HG02840 (cell line): ENCODE results near the gene PPFIBP2.

Experiments
- ATAC-seq: cut with Tn5 transposase; IDR thresholded peaks from one replicate; pipeline ENCODE4 v1.9.1; 2021; ENCODE audit warnings: mild to moderate bottlenecking, moderate library complexity, moderate number of reproducible peaks; ENCODE audit not compliant: unreplicated experiment, low FRiP score

Gene PPFIBP2

DNA sequence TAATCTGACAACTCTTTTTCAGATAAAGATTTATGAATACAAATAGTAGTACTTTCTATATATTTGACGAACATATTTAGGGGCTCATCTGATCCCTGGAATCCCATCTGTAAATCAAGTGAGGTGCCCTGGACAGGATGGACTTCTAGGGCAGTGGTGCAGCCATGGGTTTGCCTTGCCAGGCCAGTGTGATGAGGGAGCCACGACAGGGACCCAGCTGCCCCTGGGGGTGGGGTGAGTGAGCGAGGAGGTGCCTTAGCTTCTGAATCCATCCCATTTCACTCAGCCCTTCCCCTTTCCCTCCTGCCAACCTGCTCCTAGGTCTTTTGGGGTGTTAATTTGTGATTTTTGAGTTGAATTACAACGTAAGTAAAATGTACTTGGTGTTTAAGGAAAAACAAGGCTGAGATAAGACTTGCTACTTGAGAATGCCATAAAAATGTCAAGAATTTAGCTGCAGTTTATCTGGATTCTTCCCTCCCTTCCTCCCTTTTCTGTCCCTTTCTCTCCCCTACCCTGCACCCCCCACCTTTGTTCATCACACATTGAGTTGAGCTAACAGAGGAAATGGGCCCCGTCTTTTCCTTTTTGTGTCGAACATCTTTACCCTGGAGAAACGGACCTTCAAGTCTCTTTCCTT lies 60.8 kb downstream of the PPFIBP2 start:
- no peak for ATAC-seq

DNA sequence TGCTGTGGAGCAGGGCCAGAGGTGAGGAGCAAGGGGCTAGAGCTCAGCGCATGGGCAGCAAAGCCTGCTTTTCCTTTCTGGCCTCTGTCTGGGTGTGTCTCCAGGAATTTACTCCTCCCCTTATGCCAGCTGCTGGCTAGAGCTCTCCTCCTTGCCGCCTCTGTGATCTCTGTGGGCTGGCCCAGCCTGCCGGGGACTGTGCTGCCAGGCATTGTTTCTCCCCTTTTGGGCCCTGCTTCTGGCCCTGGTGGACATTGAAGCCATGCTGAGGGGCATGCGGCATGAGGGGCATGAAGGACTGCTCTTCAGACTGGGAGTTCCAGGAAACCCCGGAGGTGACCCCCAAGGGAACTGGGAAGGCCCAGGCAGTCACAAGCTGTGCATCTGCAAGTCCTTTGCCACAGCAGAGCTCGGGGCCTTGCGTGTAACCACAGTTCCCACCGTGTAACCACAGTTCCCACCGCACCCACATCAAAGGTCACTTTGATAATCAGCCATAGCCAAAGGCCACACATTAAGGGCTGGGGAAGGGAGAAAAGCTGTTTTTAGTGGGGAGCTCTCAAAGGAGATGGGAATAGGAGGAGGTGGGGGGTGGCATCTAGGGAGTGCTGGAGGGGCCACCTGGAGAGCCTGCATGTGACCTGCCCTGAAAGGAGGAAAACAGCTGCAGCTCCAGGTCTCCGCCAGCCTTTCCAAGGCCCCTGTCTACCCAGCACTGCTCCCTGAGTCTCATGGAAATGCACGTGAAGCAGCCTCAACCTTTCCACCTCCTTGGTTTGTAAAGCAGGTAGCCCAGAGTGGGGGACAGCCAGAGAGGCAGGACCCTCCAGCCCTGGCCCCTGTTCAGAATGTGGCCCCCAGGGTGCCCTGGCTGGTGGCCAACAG lies 62.3 kb downstream of the PPFIBP2 start:
- no peak for ATAC-seq

DNA sequence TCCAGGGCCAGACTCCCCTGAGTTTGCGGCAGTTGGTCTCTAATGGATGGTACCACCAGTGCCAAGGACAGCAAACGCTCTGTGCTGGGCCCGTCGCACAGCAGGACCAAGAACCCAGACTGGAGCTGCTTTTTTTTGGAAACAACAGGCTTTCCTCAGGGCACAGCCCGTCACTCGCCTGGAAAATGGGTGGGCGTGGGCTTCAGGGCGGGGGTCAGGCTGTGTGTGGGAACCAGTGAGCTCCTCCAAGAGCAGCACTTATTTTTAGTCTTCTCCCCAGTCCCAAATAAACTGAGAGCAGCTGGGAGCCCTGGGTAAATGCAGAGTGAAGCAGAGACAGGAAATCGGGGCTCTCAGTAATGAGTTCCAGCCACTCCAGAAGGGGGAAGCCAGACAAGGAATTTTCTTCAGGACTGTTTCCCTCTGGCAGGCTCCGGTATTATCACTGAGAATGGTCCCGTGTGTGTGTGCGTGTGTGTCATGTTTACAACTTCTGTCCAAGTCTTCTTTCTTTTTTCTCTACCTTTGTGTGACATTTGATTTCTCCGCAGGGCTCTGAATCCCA lies 63.0 kb downstream of the PPFIBP2 start:
- no peak for ATAC-seq

DNA sequence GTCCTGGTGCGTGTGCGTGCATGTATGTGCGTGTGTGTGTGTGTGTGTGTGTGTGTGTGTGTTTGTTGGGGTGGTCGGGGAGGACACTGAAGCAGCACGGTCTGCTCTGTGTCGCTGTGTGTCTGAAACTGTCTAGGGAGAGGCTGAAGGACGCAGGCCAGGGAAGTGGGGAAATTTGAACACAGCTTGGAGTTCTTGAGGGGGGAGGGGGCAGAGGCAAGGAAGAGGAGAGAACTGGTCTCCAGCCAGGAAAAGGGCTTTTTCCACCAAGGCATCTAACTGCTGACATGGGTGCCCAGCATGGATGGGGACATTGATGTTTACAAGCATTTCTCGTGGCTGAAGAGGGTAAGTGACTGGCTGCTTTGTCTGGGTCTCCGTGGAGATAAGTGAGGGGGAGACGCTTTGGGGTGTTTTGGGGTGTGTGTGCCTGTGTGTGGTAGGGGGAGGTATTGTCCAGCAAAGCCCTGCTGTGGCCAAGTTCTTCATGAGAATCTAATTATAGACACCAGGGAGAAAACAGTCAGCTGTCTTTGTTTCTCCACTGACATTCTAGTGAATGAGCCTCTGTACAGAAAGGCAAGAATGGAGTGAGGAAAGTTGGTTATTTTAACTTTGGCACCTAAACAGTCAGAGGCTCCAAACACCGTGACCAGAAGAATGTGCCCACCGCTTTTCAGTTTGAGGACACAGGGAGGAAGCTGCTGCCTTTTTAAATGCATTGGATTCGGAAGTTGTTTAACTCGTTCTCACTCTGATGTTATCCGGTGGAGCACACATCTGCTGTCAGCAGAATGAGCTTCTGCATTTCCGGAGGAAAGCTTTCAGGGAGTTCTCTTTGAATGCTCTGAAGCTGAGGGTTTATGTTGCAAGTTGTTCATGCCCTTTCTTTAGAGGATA lies 63.7 kb downstream of the PPFIBP2 start:
- ATAC-seq, result no peak

DNA sequence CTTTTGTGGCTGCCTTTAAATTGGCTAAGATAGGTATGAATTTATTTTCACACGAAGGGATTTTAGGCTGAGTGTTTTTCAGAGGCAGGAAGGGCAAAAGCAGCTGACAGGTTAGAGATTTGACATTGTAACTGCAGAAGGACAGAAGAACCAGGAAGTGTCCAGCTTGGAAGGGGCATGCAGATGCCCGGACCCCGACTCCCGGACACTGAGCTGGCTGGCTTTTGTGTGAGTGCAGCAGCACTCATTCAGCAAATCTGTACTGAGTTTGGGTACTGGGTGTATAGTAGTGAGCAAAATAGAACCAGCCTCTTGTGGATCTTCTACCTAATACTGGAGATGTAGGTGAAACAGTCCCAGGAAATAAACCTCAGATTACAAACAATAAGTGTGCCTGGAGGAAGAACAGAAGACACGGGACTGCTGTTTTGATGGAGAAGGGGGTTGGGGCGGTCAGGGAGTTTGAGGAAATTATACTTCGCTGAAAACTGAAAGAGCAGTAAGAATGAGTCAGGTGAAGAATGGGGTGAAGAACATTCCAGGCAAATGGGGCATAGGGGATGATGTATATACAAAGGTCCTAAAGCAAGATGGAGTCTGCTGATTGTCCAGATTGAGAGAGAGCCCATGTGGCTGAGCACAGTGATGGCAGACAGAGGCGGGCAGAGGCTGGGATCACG lies 64.6 kb downstream of the PPFIBP2 start:
- no peak for ATAC-seq

DNA sequence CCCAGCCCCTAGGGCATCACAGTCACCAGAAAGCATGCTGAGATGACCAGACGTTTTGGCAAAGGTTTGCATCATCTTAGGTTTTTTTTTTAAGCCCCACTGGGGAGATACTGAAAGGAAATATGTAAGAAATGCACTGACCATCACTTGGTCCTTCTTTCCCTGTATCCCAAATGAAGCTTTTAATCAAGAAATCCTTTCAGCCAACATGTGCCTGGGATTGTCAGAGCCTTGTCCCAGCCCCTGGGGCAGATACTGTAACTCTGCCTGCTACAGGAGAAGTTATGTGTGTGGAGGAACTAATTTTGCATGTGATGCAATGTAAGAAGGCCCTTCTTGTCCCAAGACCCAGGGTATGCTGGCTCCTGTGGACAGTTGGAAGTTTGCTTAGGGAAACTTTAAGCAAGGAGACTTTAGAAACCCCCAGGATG lies 65.6 kb downstream of the PPFIBP2 start:
- no peak for ATAC-seq

DNA sequence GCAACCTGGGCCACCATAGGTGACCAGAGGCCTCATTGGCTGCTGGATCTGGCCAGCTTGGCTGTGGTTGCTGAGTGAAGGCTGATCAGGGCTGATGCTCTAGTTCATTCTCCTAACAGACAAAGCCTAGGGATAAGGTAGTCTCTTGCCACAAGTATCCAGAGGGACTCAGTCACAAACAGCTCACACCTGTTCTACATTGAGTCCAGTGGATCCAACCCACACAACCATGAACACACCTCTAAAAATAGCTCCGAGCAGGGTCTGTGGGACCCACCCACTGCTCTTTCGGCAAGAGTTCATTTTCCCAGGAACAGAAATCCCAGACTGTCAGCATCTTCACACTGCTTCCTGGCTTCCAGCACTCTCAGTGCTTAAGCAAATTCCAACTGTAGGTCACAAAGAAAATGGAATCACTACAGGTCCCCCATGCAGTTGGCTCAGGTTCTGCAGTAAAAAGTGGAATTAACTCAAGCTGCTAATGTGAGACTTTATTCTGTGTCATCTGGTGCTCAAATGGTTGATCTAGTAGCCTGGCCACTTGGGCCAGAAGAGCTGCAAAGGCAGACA lies 67.3 kb downstream of the PPFIBP2 start:
- ATAC-seq, result no peak

DNA sequence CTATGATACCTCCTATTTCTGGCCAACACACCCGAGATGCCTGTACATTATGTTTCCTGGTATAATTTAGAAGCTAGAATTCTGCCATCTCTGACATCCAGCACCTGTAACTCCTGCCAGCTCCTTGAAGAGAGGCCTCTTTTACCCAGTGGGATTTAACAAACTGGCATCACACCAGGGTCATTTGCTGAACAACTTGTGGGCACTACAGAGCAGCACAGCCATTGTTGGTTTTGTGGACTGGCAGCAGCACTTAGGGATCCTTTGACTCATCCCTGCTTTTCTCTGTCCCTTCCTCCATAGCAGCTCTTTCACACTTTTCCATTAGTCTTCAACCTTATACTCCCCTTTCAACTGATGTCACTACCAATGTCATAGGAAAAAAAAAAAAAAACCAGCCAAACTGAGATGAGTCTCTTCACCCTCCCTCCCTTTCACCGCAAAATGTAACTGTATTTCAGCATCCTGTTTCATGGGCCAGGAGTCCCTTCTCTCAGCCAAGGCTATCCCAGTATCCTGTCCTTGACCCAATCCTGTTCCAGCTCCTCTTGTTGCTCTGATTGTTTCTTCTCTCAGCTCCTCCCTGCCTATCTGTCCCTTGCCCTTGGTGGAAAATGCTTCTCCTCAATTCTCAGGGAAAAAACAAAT lies 68.7 kb downstream of the PPFIBP2 start:
- ATAC-seq, result no peak

DNA sequence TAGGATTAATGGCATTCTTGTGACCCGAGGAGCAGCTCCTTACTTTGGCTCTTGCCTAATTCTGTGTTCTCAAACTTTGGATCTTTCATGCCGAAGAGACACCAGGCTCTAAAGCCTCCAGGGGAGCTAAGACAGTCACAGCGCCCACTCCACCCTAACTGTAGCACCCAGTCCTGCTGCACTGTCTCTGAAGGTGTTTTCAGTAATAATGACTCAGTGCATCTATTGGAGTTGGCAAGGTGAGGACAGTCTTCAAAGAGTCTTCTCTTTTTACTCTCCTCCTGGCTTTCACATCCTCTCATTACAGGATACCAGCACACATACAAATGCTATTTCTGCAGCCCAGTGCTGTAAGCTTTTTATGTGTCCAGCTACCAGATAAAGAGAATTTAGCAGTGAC lies 69.4 kb downstream of the PPFIBP2 start:
- ATAC-seq, result no peak

DNA sequence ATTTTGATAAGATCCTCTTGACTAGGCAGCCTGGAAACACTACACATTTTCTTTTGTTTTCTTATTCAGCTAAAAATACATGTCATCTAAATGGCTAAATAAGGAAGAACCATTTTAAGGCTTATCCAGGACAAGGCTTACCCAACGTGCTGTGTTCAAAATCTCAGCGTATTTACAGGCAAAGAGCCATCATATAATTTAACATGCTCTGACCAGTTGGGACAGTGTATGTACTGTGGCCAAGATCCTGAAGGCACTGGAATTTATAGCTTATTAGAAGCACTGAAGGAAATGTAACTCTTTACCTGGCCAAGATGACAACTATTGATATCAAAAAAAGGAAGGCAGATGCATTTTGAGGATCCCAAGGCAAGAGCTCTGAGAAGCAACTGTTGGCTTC lies 71.1 kb downstream of the PPFIBP2 start:
- ATAC-seq, result no peak

DNA sequence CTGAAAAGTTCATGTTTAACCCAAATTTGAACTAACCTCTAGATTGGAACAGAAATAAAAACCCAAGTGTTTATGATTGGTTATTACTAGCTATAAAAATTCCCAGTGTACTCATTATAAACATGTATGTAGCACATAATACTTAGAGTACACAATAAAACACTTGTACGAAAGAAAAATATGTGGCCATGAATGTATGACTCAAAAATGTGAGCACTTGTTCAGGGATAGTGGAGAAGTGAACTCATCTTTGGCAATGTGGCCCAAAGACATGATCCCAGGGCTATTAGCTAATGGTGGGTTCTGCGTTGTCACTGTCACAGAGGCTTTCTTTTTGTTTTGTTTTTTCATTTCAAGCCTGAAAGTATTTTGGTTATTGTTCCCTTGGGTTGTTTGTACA lies 72.0 kb downstream of the PPFIBP2 start:
- no peak for ATAC-seq

DNA sequence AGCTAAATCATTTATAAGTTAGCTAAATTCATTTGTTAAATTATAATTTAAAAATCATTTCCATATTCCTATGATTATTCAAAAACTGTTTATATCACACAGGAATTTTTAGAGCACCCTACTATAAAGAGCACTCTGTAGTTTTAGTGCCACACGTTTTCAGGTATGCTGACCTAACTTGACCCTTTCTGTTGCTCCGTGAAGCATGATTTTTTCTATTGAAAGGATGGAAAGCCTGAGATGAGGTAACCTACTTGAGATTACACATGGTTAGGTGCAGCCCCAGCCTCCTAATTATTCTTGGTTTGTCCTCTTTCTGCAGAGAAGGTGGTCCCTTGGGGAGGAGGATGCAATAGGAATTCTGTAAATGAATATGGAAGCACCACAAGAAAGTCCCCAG lies 72.6 kb downstream of the PPFIBP2 start:
- ATAC-seq, result no peak

DNA sequence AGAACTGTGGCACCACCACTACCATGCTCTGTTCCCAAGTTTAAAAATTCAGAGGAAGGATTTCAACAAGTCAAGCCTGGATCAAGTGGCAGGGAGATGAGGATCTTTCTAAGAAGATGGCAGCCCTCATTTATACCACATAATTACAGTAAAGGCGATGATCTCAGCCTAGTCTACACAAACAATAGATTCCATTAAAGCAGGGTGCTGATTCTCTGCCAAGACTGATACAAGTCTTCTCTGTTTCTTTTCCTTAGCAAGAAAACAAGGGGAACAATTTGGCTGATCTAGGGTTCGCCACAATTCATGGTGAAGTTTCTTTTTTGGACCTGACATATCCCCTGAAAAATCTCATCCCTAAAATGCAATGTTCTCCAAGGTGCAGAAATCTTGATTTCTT lies 73.9 kb downstream of the PPFIBP2 start:
- ATAC-seq, result no peak

DNA sequence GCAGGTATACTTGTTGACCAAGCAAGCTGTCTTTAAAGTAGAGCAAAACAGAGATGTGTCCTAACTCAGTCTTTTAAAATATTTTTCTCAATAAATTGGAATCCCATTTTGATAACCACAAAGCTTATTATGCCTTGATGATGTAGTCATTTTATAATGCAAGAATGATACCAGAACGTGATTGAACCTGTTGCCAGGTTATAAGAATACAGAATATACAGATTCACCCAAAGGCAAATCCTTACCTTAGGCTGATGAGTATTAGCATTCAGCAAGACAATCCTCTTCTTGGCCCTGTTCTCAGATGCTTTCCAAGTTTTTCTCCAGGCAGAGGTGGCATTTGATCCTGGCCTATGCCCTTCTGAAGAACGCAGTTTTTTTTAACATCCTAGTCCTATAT lies 76.1 kb downstream of the PPFIBP2 start:
- no peak for ATAC-seq

DNA sequence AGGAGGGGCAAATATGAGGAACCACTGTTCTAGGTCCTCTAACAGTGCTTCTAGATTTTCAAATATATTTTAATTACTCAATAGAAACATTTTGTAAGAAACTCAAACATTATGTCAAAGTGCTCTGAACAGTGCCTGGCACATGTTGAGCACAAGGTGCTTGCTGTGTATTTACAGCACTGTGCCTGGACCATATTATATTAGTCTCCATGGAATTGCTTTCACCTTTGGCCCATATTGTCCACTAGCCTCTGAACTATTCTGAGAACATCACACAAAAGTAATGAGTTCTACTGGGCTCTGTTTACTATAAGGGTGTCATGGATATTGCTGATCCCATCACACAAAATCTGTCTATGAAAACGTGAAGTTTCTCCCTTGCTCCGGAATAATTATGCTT lies 76.7 kb downstream of the PPFIBP2 start:
- no peak for ATAC-seq

DNA sequence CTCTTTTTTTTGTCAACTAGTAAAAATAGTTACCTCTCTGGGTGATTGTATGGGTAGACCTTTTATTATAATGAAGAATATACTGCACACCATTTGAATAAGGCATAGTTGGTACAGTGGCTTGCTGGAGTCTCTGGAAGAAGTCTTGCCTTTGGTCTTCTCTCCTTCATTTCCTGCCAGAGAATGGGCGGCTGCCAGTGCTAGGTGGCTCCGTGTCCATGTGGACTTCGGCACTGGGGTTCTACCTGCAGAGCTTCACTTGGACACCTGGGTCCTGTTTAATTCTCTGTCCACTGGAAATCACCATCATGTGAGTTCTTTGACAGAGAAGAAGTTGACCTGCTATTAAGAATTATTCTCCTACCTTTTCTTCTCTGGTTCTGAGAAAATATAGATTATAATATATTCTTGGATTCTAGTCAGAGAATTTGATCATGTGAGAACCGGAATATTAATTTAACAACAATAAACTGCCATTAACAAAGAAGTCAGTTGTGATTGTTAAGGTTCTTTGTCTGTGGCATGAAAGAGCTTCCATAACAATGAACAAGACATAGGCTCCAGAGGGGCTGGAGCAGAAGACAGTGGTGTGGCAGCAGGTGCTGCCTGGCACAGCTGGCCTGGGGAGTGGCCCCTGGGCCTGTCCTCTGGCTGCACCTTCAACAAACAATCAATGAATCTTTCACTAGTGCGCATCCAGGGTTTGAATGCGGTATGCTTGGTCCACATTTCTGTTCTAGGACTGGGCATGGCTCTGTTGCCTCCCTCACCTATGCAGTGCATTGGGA lies 77.5 kb downstream of the PPFIBP2 start:
- ATAC-seq, result no peak

DNA sequence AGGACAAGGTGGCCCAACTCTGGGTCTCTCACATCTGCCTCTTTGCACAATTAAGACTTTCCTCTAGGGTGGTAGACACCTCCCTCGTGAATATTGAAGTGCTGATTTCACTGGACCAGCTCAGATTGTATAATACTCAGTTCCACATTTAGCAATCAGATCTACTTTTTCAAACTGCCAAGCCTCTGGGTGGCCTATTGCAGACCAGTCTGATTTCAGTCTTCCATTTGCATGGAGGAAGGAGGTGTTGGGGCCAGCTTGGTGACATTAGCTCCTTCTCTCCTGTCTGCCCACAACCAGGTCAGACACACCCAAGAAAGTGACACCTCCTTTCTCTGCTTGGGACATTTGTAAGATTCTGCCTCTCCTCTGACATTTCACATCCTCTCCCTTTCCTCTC lies 78.2 kb downstream of the PPFIBP2 start:
- no peak for ATAC-seq

DNA sequence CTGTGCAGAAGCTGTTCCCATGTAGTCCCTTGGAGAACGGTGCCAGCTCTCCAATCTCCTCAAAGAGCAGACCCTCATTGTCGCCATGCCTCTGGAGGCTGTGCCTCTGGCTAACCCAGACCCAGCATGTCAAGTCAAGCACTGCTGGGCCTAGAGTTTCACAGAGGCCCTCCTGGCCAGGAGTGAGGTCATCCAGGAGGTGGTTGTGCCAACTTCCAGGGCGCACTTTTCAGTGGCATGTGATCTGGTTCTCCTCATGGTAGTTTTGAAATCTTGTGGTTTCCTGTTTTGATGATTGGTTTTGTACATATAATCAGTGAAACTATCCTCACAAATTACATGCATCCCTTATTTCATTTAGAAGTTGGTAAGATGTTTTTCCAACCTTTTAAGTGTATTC lies 78.9 kb downstream of the PPFIBP2 start:
- no peak for ATAC-seq

DNA sequence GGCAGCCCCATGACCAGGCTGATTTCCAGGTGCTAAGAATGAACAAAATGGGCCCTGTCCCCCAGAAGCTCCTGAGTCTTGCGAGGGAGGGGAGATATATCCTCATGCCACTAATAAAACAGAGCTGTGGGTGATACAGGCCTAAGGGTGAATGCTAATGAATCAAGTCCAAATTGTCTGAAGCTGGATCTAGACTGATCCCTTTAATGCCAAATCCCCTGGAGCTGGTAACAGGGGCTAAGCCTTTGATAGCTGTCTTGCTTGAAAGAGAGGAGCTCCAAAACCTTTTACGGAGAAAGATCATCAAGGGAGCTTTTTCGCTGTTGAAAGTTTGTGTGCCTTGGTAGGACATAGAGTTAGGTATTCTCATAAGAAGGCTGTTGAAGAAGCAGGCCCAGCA lies 79.7 kb downstream of the PPFIBP2 start:
- ATAC-seq, result no peak
